GM12892 (cell line): ENCODE data around the gene MORC3.
"Not testable (repeated sequence)": the region's sequence is repeated elsewhere in the genome, so short reads cannot be mapped to it uniquely, and the experiment has no call there.

Source experiments
- POLR2A ChIP-seq: IDR thresholded peaks from 2 replicates; pipeline ENCODE4 v1.6.1; 2011; ENCODE audit warnings: low read depth, low read length, control low read depth
- POLR2AphosphoS5 ChIP-seq: IDR thresholded peaks from 2 replicates; pipeline ENCODE4 v1.6.1; 2011; ENCODE audit warnings: low read depth, low read length, control low read depth
- TAF1 ChIP-seq: IDR thresholded peaks from 2 replicates; pipeline ENCODE4 v1.6.1; 2011; ENCODE audit warnings: low read depth, mild to moderate bottlenecking, control low read depth, low read length, borderline replicate concordance

DNA sequence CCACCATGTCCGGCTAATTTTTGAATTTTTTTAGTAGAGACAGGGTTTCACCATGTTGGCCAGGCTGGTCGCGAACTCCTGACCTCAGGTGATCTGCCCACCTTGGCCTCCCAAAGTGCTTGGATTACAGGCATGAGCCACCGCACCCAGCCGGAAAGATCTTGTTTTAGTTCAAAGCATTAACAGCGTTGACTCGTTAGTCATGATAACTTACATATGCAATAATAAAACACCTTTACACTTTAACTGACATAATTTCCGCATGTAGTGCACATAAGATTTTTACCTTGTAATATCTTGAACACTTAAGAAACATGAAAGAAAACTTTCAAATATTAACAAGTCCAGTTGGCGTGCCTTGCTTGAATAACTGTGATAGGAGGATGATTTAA lies 36.8 kb upstream of the MORC3 start:
- TF ChIP-seq POLR2A, POLR2AphosphoS5, TAF1: not testable (repeated sequence)
